CD4-positive, alpha-beta T cell treated with Interleukin-17A for 1 hour (primary cell): ENCODE data around the gene RUNX1.
A peak's percentile ranks its signal among the peaks of the same experiment; 100 is the strongest.

Experiments
- DNase-seq: peaks from one replicate; pipeline ENCODE4 v3.0.0-alpha.2; 2020

RUNX1 gene

DNA sequence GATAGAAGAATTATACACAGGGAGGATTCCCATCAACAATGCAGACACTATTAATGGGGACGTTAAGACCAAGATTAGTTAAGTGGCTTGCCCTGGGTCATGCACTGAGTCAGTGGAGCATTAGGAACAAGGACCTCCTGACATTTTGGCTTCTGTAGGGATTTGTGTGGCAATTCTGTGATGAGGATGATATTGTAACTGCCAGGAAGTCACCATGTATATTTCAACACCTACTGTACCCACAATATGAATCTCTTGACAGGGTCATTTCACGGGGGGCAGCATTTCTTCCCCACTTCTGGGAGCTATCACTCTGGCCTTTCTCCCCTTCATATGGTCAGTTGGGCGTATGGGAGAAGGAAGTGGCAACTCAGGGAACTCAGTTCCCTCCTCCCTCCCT, 134.9 kb downstream of the RUNX1 start:
- no peak for DNase-seq

GRCh38 chr21:34913811-34914210, 135.3 kb downstream of the RUNX1 start:
- no peak for DNase-seq

DNA sequence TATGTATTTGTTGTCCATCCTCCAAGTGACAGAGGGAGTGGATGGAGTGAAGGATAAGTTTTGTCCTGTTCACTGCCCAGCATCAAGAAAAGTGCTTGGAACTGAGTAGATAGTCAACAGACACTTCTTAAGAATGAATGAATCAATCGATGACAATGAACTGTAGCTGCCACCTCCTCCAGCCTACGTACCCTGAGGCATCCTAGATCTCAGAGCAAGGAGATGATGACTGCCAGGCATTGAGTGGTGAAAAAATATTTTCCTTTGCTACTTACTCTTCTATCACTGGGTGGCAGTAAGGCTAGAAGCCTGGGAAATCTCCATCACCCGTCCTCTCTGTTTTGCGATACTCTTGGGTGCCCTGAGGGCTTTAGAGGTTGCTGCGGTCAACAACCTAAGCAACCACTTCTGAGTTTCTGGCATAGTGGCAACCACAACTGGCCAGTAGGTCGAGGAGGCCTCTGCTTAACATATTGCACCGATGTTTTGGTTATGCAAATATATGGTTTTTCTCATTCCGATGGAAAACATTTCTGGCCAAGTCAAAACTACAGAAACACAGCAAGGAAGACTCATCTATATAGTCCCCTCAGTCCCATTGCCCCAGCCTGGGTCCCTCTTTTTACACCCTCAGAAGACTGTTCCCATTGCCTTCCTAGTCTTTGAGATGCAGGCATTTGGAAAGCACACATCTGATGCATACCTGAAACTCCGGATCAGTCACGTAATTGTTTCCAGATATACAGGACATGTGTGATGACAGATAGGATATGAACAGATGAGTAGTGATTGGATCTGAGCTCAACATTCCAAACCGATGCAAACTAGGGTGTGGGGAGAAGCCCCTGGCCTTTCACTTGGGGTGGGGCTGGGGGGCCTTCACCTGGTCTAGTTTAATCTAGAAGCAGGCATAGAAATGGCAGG, 136.8 kb downstream of the RUNX1 start:
- no peak for DNase-seq

DNA sequence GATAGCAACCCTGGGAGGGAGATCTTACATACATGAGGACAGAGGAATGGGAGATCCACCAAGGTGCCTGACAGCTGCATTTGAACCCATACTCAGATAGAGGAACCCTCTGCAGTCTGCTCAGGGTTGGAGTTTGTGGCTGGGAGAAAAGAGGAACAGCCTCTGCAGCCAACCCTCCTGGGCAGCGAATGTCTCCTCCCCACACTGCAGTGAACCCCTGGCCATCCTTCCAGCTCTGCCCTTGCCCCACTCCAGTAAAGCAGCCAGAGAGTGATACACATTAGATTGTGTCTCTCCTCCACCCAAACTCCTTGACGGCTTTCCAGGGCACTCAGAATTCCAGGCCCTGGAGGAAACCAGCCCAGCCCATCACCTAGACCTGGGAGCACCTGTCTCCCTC, 137.7 kb downstream of the RUNX1 start:
- DNase-seq = no peak

- no peak for DNase-seq
Observed at GRCh38 chr21:34910396-34910795, 138.7 kb downstream of the RUNX1 start.

DNA sequence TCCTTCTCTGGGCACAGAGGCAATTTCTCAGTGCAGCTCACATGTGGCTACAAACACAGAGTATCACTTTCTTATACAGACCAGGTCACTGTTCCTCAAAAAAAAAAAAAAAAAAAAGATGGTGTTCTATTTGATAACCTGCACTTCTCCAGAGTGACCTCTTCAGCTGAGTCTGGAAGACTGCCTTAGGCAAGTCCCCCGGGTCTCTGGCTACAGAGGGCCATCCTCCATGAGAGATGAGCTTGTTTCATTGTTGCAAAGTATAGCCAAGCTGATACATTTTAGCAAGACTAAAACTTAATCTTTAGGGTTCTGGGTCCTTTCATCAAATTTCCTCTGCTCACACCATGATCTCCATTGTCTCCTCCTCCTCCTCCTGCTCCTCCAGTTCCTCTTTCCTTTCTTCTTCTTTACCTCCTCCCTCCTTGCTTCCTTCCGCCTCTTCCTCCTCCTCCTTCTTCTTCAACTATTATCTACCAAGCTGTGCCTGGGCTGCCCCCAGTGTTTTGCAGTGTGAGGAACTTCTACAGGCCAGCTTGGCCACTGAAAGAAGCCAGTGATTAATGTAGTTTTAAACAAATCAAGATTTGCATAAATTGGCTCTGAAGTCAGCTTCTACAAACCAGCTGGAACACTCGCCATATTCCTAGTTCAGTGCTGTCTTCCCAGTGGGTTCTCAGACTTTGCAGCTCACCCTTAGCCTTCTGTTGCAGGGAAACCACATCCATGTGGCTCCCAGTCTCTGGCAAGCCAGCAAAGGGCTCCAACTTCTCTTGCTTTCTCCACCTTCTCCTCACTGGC, 139.4 kb downstream of the RUNX1 start:
- DNase-seq = no peak

- no peak for DNase-seq
Observed at GRCh38 chr21:34908419-34909055, 140.6 kb downstream of the RUNX1 start.

- no peak for DNase-seq
Observed at GRCh38 chr21:34907461-34908418, 141.4 kb downstream of the RUNX1 start.

- DNase-seq = no peak
Observed at GRCh38 chr21:34906401-34906800, 142.7 kb downstream of the RUNX1 start.

DNA sequence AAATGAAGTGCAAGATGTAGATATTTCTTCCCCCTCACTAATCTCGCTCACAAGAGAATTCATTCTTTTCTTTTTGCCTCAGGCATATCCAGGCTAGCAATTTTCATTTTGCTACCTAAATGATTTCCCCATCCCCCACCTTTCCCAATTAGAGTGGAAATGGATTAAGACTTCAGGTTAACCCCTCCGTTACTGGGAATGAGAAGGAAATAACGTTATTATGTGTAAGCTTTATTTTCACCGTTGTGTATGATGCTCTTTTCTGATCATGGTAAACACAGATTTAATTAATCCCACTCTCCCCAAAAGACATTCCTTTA, 143.9 kb downstream of the RUNX1 start:
- DNase-seq = no peak

DNA sequence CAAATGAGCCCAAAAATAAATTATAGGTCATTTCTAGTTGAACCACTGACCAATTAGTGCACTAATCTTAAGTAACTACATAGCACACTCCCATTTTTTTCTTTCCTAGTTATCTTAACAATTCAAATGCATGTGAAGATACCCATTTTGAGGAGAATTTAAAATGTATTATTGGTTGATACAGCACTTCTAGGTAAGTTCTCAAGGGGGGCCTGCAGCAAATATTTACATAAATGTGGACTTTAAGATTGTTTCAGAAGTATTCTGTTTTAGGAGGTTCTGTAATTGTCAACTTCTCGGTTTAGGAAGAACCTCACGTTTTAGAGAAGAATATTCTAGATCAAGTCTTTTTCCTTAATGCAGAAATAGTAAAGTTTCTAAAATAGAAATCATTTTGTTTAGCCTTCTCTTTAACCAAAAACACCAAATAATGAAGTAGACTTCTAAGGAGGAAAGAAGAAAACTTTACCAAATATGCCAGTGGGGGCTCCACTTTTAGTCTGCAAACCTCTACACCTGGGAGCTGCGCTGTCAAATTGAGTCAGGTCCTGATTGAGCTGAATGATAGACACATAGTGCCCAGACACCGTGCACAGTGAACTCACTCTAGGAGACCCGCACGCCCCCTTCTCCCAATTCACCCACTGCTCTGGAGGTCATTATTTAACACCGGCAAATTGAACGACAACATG, 144.4 kb downstream of the RUNX1 start:
- DNase-seq = no peak

DNA sequence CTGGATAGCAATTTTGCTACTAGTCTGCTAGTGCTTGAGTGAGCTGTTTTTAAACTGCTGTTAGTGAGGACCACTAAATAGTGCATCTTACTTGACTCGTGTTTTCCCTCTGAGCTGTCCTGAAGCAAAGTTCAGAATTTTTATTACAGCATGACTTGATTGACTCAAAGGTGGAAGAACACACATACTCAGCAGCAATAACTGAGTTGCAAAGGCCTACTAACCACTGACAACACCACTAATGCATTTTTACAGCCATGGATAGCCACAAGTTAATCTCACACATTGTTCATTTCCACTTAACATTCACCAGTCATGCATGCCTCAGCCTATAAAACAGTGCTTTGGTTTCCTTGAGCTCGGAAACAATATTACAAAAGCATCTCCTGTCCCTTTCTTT, 148.7 kb downstream of the RUNX1 start:
- DNase-seq = no peak

GRCh38 chr21:34899760-34900159, 149.3 kb downstream of the RUNX1 start:
- no peak for DNase-seq

- no peak for DNase-seq
Observed at GRCh38 chr21:34899302-34899701, 149.8 kb downstream of the RUNX1 start.

DNA sequence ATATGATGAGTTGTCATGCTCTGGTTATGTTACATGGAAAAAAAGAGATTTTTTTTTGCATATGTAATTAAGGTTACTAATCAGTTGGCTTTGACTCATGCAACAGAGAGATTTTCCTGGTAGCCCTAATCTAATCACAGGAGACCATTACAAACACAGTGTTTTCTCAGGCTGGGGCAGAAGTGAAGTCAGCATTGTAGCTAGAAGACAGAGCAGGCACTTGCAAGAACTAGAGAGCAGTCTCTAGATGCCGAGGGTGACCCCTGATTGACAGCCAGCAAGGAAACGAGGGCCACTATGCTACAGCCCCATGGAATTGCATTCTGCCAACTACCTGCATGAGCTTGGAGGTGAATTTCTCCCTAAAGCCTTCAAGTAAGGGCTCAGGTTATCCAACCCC, 151.3 kb downstream of the RUNX1 start:
- no peak for DNase-seq

- DNase-seq = no peak
Observed at GRCh38 chr21:34894401-34894800, 154.7 kb downstream of the RUNX1 start.

GRCh38 chr21:34892209-34892608, 156.9 kb downstream of the RUNX1 start:
- DNase-seq = peak; percentile 27

DNA sequence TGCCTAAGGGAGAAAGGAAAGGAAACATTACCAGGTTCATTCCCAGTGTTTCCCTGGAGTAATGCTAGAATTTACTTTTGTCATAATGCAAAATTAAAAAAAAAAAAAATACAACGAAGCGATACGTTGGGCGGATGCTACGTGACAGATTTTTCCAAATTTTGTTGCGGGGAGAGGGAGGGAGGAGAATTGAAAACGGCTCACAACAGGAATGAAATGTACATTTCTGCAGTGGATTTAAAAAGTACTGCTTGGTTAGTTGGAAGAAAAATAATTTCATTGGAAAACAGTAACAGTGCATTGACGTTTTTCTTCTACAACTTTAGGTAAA, 157.5 kb downstream of the RUNX1 start:
- DNase-seq = no peak

- DNase-seq = peak; percentile 11
Observed at GRCh38 chr21:34890724-34891612, 158.1 kb downstream of the RUNX1 start.

DNA sequence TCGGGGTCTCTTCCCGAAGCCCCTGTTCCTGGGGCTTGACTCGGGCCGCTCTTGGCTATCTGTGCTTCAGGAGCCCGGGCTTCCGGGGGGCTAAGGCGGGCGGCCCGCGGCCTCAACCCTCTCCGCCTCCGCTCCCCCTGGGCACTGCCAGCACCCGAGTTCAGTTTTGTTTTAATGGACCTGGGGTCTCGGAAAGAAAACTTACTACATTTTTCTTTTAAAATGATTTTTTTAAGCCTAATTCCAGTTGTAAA, 158.7 kb downstream of the RUNX1 start:
- DNase-seq = no peak
